ENCODE data around the gene TJP3. TPM values are rescaled to one million over a fixed set of nuclear protein-coding genes. Genes with fewer than 3 reads are reported as not detected.

TJP3 gene
- total RNA-seq, 1 donor from 2014 or later: 14.7 TPM

- Mint-ChIP-seq H3K4me1 (peaks cover 10% of the 10 kb centered on the region), H3K4me3 (no peak overlapping the region), H3K27ac (no peak overlapping the region), H3K9me3 (no peaks in the 10 kb centered on the region), H3K27me3 (ENCODE audit: insufficient read depth, low read depth) (peaks cover 5% of the 10 kb centered on the region), H3K36me3 (peaks cover 2% of the 10 kb centered on the region)
- Histone ChIP-seq H4K20me1 (ENCODE audit: low read depth) (no peaks in the 10 kb centered on the region), H3F3A (ENCODE audit: low read depth) (peaks cover 4% of the 10 kb centered on the region), H2AFZ (replicated peaks) (no peak overlapping the region), H3K9ac (no peak overlapping the region), H3K4me1 (peaks cover 14% of the 10 kb centered on the region), H3K4me2 (no peak overlapping the region), H3K79me2 (ENCODE audit: low read depth) (no peaks in the 10 kb centered on the region), H3K9me3 (ENCODE audit: low read depth) (no peaks in the 10 kb centered on the region), H3K36me3 (no peaks in the 10 kb centered on the region), H3K27ac (no peak overlapping the region), H3K4me3 (no peak overlapping the region), H3K27me3 (no peaks in the 10 kb centered on the region)
- no peak for DNase-seq (ENCODE audit: low spot score)
- TF ChIP-seq CTCF (IDR thresholded peaks at IDR 0.05) (no peak), EZH2phosphoT487 (IDR thresholded peaks at IDR 0.05) (no peak), EZH2 (IDR thresholded peaks at IDR 0.05) (no peak)
Observed at GRCh38 chr19:3769494-3769893, 61.3 kb downstream of the TJP3 start.

- Histone ChIP-seq H3K9ac (no peak overlapping the region), H3K4me1 (peaks cover 14% of the 10 kb centered on the region), H3K4me2 (no peak overlapping the region), H4K20me1 (ENCODE audit: low read depth) (no peaks in the 10 kb centered on the region), H3F3A (ENCODE audit: low read depth) (peaks cover 4% of the 10 kb centered on the region), H2AFZ (replicated peaks) (no peak overlapping the region), H3K79me2 (ENCODE audit: low read depth) (no peaks in the 10 kb centered on the region), H3K27ac (no peak overlapping the region), H3K36me3 (no peaks in the 10 kb centered on the region), H3K27me3 (no peaks in the 10 kb centered on the region), H3K4me3 (no peak overlapping the region), H3K9me3 (ENCODE audit: low read depth) (no peaks in the 10 kb centered on the region)
- no peak for DNase-seq (ENCODE audit: low spot score)
- Mint-ChIP-seq H3K4me3 (no peak overlapping the region), H3K27me3 (ENCODE audit: insufficient read depth, low read depth) (peaks cover 7% of the 10 kb centered on the region), H3K9me3 (no peaks in the 10 kb centered on the region), H3K4me1 (peaks cover 10% of the 10 kb centered on the region), H3K27ac (no peak overlapping the region), H3K36me3 (peaks cover 2% of the 10 kb centered on the region)
- TF ChIP-seq CTCF (IDR thresholded peaks at IDR 0.05): no peak
- TF ChIP-seq EZH2 (IDR thresholded peaks at IDR 0.05): no peak
Observed at GRCh38 chr19:3770136-3770999, 62.2 kb downstream of the TJP3 start.

GRCh38 chr19:3771000-3771905 lies 63.1 kb downstream of the TJP3 start:
- Histone ChIP-seq H3K27ac (no peak overlapping the region), H2AFZ (replicated peaks) (no peak overlapping the region), H3K9ac (no peak overlapping the region), H3K4me3 (no peak overlapping the region), H3K4me1 (peaks cover 14% of the 10 kb centered on the region), H3F3A (ENCODE audit: low read depth) (peaks cover 4% of the 10 kb centered on the region), H3K27me3 (no peaks in the 10 kb centered on the region), H3K79me2 (ENCODE audit: low read depth) (no peaks in the 10 kb centered on the region), H3K4me2 (no peak overlapping the region), H4K20me1 (ENCODE audit: low read depth) (no peaks in the 10 kb centered on the region), H3K9me3 (ENCODE audit: low read depth) (no peaks in the 10 kb centered on the region), H3K36me3 (no peaks in the 10 kb centered on the region)
- Mint-ChIP-seq H3K9me3 (no peaks in the 10 kb centered on the region), H3K4me3 (peak overlapping the region; percentile 22), H3K4me1 (peaks cover 10% of the 10 kb centered on the region), H3K36me3 (peaks cover 2% of the 10 kb centered on the region), H3K27me3 (ENCODE audit: insufficient read depth, low read depth) (peaks cover 7% of the 10 kb centered on the region), H3K27ac (peak overlapping the region; percentile 27)
- DNase-seq (ENCODE audit: low spot score): no peak
- no peak for TF ChIP-seq CTCF (IDR thresholded peaks at IDR 0.05)

All from neural progenitor cell (in vitro differentiated cells).